Measurements from ENCODE around the gene GALNT12.

GALNT12 gene

DNA sequence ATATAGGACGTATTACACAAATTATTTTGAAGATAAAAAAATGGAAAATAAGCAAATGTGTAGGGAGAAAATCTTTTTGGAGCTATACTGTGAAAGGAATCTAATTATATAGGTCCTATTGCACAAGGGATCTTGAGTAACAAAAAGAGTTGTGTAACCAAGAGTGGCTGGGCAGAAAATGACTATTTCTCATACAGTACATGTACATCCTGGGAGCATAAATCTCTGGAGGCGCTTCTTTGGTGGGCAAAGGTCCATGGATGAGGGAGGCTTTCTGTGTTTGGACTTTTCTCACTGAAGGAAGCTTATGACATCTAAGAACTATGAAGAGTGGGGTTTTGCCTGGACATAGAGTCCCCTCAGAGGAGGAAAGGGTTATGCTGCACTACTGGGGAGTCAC is 40.9 kb upstream of the GALNT12 start:
- no peaks in the 10 kb centered on the region for H3K9me3 ChIP-seq (ENCODE audit: control insufficient read depth, insufficient read depth, low read depth, low read length)
- H3K27ac ChIP-seq (ENCODE audit: extremely low read depth, low read depth, low read length) = no peak overlapping the region
- H3K4me1 ChIP-seq (ENCODE audit: control insufficient read depth, insufficient read depth, low read length) = no peaks in the 10 kb centered on the region
- H3K4me3 ChIP-seq (ENCODE audit: low read depth, low read length) = no peak overlapping the region
- TF ChIP-seq ZXDB (tag by site-specific recombination; IDR thresholded peaks at IDR 0.05) (no peak), HOXD13 (CRISPR knock-in tag; IDR thresholded peaks at IDR 0.05; ENCODE audit: borderline replicate concordance) (no peak), ZNF175 (tag by site-specific recombination; IDR thresholded peaks at IDR 0.05) (no peak)
- CTCF ChIA-PET = interaction anchor here (0.7 to 3.9 kb wide), 5 partner anchors 8 to 452 kb away, joined by 3 to 57 read pairs (median 3); no protein-coding TSS in a partner anchor
- POLR2A ChIA-PET = interaction anchor here (1.0 to 1.1 kb wide), 2 partner anchors 10 to 80 kb away, joined by 3 to 6 read pairs; no protein-coding TSS in a partner anchor
- peaks cover 11 to 73% of the 10 kb centered on the region in 2 experiments for H3K36me3 ChIP-seq (ENCODE audit: control insufficient read depth in 2 of 2, insufficient read depth in 1 of 2, low read length in 2 of 2)

DNA sequence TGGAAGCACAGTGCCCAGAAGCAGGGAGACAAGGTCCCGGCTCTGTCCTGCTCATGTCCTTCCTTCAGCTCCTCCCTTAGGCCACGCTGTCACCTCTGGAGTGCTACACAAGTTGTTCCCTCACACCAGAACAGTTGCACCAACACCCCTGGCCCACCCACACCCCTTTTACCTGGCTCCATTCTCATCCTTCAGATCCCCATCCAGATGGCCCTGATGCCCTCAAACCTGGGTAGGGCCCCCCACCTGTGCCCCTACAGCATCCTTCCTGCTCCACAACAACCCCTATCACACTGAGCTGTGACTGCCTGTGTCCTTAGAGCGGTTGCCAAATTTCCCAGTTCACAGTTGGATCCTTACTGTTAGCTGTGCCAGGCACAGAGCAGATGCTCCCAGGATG is 40.3 kb upstream of the GALNT12 start:
- Histone ChIP-seq H3K4me1 (ENCODE audit: control insufficient read depth, insufficient read depth, low read length) (no peaks in the 10 kb centered on the region), H3K27ac (ENCODE audit: extremely low read depth, low read depth, low read length) (no peak overlapping the region), H3K4me3 (ENCODE audit: low read depth, low read length) (no peak overlapping the region), H3K9me3 (ENCODE audit: control insufficient read depth, insufficient read depth, low read depth, low read length) (no peaks in the 10 kb centered on the region), H3K36me3 (ENCODE audit: control insufficient read depth in 2 of 2, insufficient read depth in 1 of 2, low read length in 2 of 2) (peaks cover 11 to 77% of the 10 kb centered on the region in 2 experiments)
- CTCF ChIA-PET = interaction anchor here (0.6 to 3.9 kb wide), 2 partner anchors 8 to 57 kb away, joined by 3 to 57 read pairs; no protein-coding TSS in a partner anchor
- POLR2A ChIA-PET = interaction anchor here (1.0 kb wide), 1 partner anchor 79 kb away, joined by 6 read pairs; no protein-coding TSS in a partner anchor
- TF ChIP-seq ZBTB7A (tag by site-specific recombination; IDR thresholded peaks at IDR 0.05; ENCODE audit: low read depth) (no peak), ZNF274 (IDR thresholded peaks at IDR 0.05; ENCODE audit: low read length) (no peak), ZNF274 (tag by site-specific recombination; IDR thresholded peaks at IDR 0.05; ENCODE audit: borderline replicate concordance) (no peak), ZNF26 (tag by site-specific recombination; IDR thresholded peaks at IDR 0.05) (no peak), PRDM1 (tag by site-specific recombination; IDR thresholded peaks at IDR 0.05) (no peak), ZFP69B (tag by site-specific recombination; IDR thresholded peaks at IDR 0.05) (no peak), PRDM6 (tag by site-specific recombination; IDR thresholded peaks at IDR 0.05) (no peak), ZBTB1 (tag by site-specific recombination; IDR thresholded peaks at IDR 0.05) (no peak), ZBTB6 (tag by site-specific recombination; IDR thresholded peaks at IDR 0.05) (no peak), ZNF404 (tag by site-specific recombination; IDR thresholded peaks at IDR 0.05) (no peak), ZNF830 (tag by site-specific recombination; IDR thresholded peaks at IDR 0.05; ENCODE audit: low read depth) (no peak), ZNF658 (tag by site-specific recombination; IDR thresholded peaks at IDR 0.05) (no peak), SP7 (tag by site-specific recombination; IDR thresholded peaks at IDR 0.05) (no peak), ZNF664 (tag by site-specific recombination; IDR thresholded peaks at IDR 0.05) (no peak), BCL6B (tag by site-specific recombination; IDR thresholded peaks at IDR 0.05) (no peak), GLI4 (tag by site-specific recombination; IDR thresholded peaks at IDR 0.05) (no peak)
- TF ChIP-seq, protein P1, sequence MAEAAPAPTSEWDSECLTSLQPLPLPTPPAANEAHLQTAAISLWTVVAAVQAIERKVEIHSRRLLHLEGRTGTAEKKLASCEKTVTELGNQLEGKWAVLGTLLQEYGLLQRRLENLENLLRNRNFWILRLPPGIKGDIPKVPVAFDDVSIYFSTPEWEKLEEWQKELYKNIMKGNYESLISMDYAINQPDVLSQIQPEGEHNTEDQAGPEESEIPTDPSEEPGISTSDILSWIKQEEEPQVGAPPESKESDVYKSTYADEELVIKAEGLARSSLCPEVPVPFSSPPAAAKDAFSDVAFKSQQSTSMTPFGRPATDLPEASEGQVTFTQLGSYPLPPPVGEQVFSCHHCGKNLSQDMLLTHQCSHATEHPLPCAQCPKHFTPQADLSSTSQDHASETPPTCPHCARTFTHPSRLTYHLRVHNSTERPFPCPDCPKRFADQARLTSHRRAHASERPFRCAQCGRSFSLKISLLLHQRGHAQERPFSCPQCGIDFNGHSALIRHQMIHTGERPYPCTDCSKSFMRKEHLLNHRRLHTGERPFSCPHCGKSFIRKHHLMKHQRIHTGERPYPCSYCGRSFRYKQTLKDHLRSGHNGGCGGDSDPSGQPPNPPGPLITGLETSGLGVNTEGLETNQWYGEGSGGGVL (tag by site-specific recombination; IDR thresholded peaks at IDR 0.05) = no peak

Data from HEK293 (cell line).